Liver (tissue), 9 donors: ENCODE results near the gene ASCL5. TPM values are rescaled to one million over a fixed set of nuclear protein-coding genes. Genes with fewer than 3 reads are reported as not detected.

ENCODE experiments used
- DNase-seq: peaks from one replicate; pipeline ENCODE4 v3.0.0-alpha.2; 2017; ENCODE audit warnings: low spot score
- H3K27ac ChIP-seq, 2 donors: one replicate each; pipeline ENCODE4 v1.7.0; 2013; ENCODE audit warnings: inconsistent platforms in 2 of 2, low read length in 2 of 2, control low read depth in 1 of 2, low read depth in 1 of 2, mild to moderate bottlenecking in 1 of 2
- H3K27me3 ChIP-seq, 4 donors: one replicate each; pipeline versions ENCODE4 v1.6.1 to v1.7.0; 2013; ENCODE audit warnings: low read length in 3 of 4, inconsistent platforms in 1 of 4, mild to moderate bottlenecking in 1 of 4, moderate library complexity in 1 of 4; ENCODE audit not compliant: control insufficient read depth in 4 of 4, insufficient read depth in 4 of 4
- H3K36me3 ChIP-seq, 4 donors: one replicate each; pipeline versions ENCODE4 v1.6.1 to v1.7.0; 2013; ENCODE audit warnings: low read length in 3 of 4, mild to moderate bottlenecking in 3 of 4, low read depth in 1 of 4, moderate library complexity in 1 of 4; ENCODE audit not compliant: control insufficient read depth in 4 of 4, insufficient read depth in 3 of 4
- H3K4me1 ChIP-seq, 4 donors: one replicate each; pipeline versions ENCODE4 v1.6.1 to v1.7.0; 2013; ENCODE audit warnings: low read length in 3 of 4, mild to moderate bottlenecking in 3 of 4, moderate library complexity in 1 of 4; ENCODE audit not compliant: control insufficient read depth in 4 of 4, insufficient read depth in 4 of 4
- H3K4me3 ChIP-seq, 3 donors: one replicate each; pipeline versions ENCODE4 v1.6.1 to v1.7.0; 2013; ENCODE audit warnings: low read length in 3 of 3, control low read depth in 1 of 3, low read depth in 1 of 3, mild to moderate bottlenecking in 1 of 3
- H3K9ac ChIP-seq, 2 donors: one replicate each; pipeline ENCODE4 v1.7.0; 2013; ENCODE audit warnings: low read length in 2 of 2, mild to moderate bottlenecking in 2 of 2, moderate library complexity in 2 of 2, control low read depth in 1 of 2, low read depth in 1 of 2
- H3K9me3 ChIP-seq, 4 donors: one replicate each; pipeline versions ENCODE4 v1.6.1 to v1.7.0; 2013; ENCODE audit warnings: low read length in 3 of 4; ENCODE audit not compliant: control insufficient read depth in 4 of 4
- EGR1 ChIP-seq, 2 donors: IDR thresholded peaks; 2 replicates each; pipeline ENCODE4 v1.6.1; 2016 to 2018; ENCODE audit warnings: antibody characterized with exemption in 2 of 2, low read depth in 2 of 2
- FOXA1 ChIP-seq: IDR thresholded peaks from 2 replicates; pipeline ENCODE4 v1.6.1; 2016; ENCODE audit warnings: antibody characterized with exemption
- FOXA2 ChIP-seq: IDR thresholded peaks from 2 replicates; pipeline ENCODE4 v1.6.1; 2016; ENCODE audit warnings: antibody characterized with exemption
- GABPA ChIP-seq, 2 donors: IDR thresholded peaks in 1 of 2; conservative IDR thresholded peaks in 1 of 2; 2 replicates each; pipeline ENCODE4 v1.6.1; 2016; ENCODE audit warnings: antibody characterized with exemption in 2 of 2, mild to moderate bottlenecking in 1 of 2, moderate library complexity in 1 of 2
- HNF4A ChIP-seq, 2 donors: conservative IDR thresholded peaks; 2 replicates each; pipeline ENCODE4 v1.6.1; 2016; ENCODE audit warnings: antibody characterized with exemption in 2 of 2, mild to moderate bottlenecking in 2 of 2
- HNF4G ChIP-seq: IDR thresholded peaks from 2 replicates; pipeline ENCODE4 v1.6.1; 2016; ENCODE audit warnings: antibody characterized with exemption
- JUND ChIP-seq, 2 donors: IDR thresholded peaks; 2 replicates each; pipeline ENCODE4 v1.6.1; 2016; ENCODE audit warnings: antibody characterized with exemption in 2 of 2
- MAX ChIP-seq: IDR thresholded peaks from 2 replicates; pipeline ENCODE4 v1.6.1; 2016; ENCODE audit warnings: antibody characterized with exemption
- NR2F2 ChIP-seq: IDR thresholded peaks from 2 replicates; pipeline ENCODE4 v1.6.1; 2016; ENCODE audit warnings: antibody characterized with exemption
- RAD21 ChIP-seq, 2 donors: IDR thresholded peaks; 2 replicates each; pipeline ENCODE4 v1.6.1; 2016; ENCODE audit warnings: antibody characterized with exemption in 2 of 2, mild to moderate bottlenecking in 2 of 2
- REST ChIP-seq: IDR thresholded peaks from 2 replicates; pipeline ENCODE4 v1.6.1; 2016; ENCODE audit warnings: antibody characterized with exemption, mild to moderate bottlenecking
- RXRA ChIP-seq, 2 donors: IDR thresholded peaks; 2 replicates each; pipeline ENCODE4 v1.6.1; 2017 to 2018; ENCODE audit warnings: antibody characterized with exemption in 2 of 2, mild to moderate bottlenecking in 1 of 2
- SP1 ChIP-seq: IDR thresholded peaks from 2 replicates; pipeline ENCODE4 v1.6.1; 2018; ENCODE audit warnings: antibody characterized with exemption, mild to moderate bottlenecking
- TAF1 ChIP-seq: conservative IDR thresholded peaks from 2 replicates; pipeline ENCODE4 v1.6.1; 2016; ENCODE audit warnings: antibody characterized with exemption, mild to moderate bottlenecking
- YY1 ChIP-seq: IDR thresholded peaks from 2 replicates; pipeline ENCODE4 v1.6.1; 2016; ENCODE audit warnings: antibody characterized with exemption, mild to moderate bottlenecking
- WGBS: extraction: QIAGEN DNeasy Blood & Tissue Kit; methylation state at CpG from one replicate; pipeline ENCODE4 v1.1.7; 2013; 5-methylcytosine and 5-hydroxymethylcytosine counted together
- polyA plus RNA-seq, 2 donors: library from polyadenylated mRNA; stranded (reverse) in 1 of 2; unstranded in 1 of 2; fragments of 200-250 nt in 1 of 2; fragments of >200 nt in 1 of 2; fragmentation: Nextera tagmentation in 1 of 2; extraction: Ambion mirVana in 1 of 2; gene quantifications; one replicate each; pipeline versions ENCODE4 v1.2.1 to v1.2.3, GENCODE V29; 2013 to 2015
- total RNA-seq, 2 donors: library from RNA; depleted of rRNA; stranded (reverse); fragments of >200 nt; gene quantifications; one replicate each; pipeline ENCODE4 v1.2.3, GENCODE V29; 2014
- TF ChIP-seq, protein P1 (sequence below): IDR thresholded peaks from 2 replicates; pipeline ENCODE4 v1.6.1; 2016; ENCODE audit warnings: antibody characterized with exemption
- TF ChIP-seq, protein P2 (sequence below): fragments of 150-350 bp; IDR thresholded peaks from 2 replicates; pipeline ENCODE4 v1.5.1; 2017; ENCODE audit warnings: improper control_type of control experiment, low read depth, low read length; ENCODE audit not compliant: missing input control
- TF ChIP-seq, protein P3 (sequence below): IDR thresholded peaks from 2 replicates; pipeline ENCODE4 v1.6.1; 2016; ENCODE audit warnings: antibody characterized with exemption
- donor health status: healthy.
- donor health status: healthy.
- donor health status: healthy.
- donor health status: healthy.
- donor health status: healthy.

ASCL5 gene
- total and polyA plus RNA-seq, 4 donors: not detected

DNA sequence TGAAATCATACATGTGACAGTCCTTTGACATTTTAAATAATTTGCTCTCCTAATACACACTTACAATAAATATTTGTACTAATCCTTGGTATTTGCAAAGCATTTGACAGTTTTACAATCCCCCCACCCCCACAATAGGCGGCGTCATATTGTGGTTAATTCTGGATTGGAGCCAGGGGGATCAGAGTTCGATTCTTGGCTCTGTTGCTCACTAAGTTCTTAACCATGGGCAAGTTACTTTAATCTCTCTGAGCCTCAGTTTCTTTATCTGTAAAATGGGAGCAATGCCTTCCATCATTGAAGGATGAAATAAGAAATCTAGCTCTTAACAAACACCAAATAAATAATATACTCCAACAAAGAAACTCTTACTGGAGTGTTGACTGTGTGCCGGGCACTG is 38.6 kb downstream of the ASCL5 start:
- H3K27me3 ChIP-seq: no peaks in the 10 kb centered on the region
- no peak for DNase-seq
- H3K9me3 ChIP-seq: no peaks in the 10 kb centered on the region
- no peak overlapping the region for H3K4me3 ChIP-seq
- 65% methylated on average over 4 of the region's 4 CpGs for WGBS
- no peaks in the 10 kb centered on the region for H3K4me1 ChIP-seq
- TF ChIP-seq, protein P1, sequence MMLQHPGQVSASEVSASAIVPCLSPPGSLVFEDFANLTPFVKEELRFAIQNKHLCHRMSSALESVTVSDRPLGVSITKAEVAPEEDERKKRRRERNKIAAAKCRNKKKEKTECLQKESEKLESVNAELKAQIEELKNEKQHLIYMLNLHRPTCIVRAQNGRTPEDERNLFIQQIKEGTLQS: no peak
- no peak for TF ChIP-seq NR2F2
- no peak for TF ChIP-seq TAF1
- TF ChIP-seq REST: no peak
- no peak for TF ChIP-seq SP1
- no peak for TF ChIP-seq GABPA (IDR thresholded peaks at IDR 0.05 in 1 of 2, conservative IDR thresholded peaks at IDR 0.05 in 1 of 2)
- TF ChIP-seq MAX: no peak
- no peak for TF ChIP-seq HNF4G
- no peak for TF ChIP-seq FOXA2
- TF ChIP-seq, protein P2, sequence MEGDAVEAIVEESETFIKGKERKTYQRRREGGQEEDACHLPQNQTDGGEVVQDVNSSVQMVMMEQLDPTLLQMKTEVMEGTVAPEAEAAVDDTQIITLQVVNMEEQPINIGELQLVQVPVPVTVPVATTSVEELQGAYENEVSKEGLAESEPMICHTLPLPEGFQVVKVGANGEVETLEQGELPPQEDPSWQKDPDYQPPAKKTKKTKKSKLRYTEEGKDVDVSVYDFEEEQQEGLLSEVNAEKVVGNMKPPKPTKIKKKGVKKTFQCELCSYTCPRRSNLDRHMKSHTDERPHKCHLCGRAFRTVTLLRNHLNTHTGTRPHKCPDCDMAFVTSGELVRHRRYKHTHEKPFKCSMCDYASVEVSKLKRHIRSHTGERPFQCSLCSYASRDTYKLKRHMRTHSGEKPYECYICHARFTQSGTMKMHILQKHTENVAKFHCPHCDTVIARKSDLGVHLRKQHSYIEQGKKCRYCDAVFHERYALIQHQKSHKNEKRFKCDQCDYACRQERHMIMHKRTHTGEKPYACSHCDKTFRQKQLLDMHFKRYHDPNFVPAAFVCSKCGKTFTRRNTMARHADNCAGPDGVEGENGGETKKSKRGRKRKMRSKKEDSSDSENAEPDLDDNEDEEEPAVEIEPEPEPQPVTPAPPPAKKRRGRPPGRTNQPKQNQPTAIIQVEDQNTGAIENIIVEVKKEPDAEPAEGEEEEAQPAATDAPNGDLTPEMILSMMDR: no peak
- TF ChIP-seq YY1: no peak
- no peak for TF ChIP-seq HNF4A (conservative IDR thresholded peaks at IDR 0.05)
- no peak for TF ChIP-seq JUND (IDR thresholded peaks at IDR 0.05)
- TF ChIP-seq RAD21 (IDR thresholded peaks at IDR 0.05): no peak
- no peak for TF ChIP-seq EGR1 (IDR thresholded peaks at IDR 0.05; ENCODE audit: low read depth in 2 of 2)
- TF ChIP-seq, protein P3, sequence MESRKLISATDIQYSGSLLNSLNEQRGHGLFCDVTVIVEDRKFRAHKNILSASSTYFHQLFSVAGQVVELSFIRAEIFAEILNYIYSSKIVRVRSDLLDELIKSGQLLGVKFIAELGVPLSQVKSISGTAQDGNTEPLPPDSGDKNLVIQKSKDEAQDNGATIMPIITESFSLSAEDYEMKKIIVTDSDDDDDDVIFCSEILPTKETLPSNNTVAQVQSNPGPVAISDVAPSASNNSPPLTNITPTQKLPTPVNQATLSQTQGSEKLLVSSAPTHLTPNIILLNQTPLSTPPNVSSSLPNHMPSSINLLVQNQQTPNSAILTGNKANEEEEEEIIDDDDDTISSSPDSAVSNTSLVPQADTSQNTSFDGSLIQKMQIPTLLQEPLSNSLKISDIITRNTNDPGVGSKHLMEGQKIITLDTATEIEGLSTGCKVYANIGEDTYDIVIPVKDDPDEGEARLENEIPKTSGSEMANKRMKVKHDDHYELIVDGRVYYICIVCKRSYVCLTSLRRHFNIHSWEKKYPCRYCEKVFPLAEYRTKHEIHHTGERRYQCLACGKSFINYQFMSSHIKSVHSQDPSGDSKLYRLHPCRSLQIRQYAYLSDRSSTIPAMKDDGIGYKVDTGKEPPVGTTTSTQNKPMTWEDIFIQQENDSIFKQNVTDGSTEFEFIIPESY: no peak
- TF ChIP-seq RXRA (IDR thresholded peaks at IDR 0.05): no peak
- TF ChIP-seq FOXA1: no peak
- no peak overlapping the region for H3K27ac ChIP-seq
- H3K36me3 ChIP-seq: no peaks in the 10 kb centered on the region
- no peak overlapping the region for H3K9ac ChIP-seq
